Stimulated activated CD8-positive, alpha-beta memory T cell treated with anti-CD3 and anti-CD28 coated beads, Interleukin-7, amount 100 ng/mL, for 48 hours (primary cell): ENCODE measurements around the gene PIK3C2G.

ENCODE experiments used
- DNase-seq, 2 donors: peaks; one replicate each; pipeline ENCODE4 v3.0.0-alpha.2; 2020; ENCODE audit warnings: low read depth in 1 of 2; ENCODE audit errors: extremely low read depth in 1 of 2

The PIK3C2G gene

DNA sequence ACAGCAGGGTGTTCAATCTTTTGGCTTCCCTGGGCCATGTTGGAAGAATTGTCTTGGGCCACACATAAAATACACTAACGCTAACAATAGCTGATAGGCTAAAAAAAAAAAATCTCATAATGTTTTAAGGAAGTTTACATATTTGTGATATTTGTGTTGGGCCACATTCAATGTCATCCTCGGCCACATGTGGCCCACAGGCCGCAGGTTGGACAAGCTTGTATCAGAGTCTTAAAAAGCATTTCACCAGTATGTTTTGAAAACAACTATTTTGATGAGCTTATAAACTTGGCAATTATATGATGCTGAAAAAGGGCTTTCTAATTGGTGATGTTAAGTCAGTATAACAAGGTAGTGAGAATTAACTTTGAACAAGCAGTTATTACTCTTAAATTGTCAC lies 78.9 kb downstream of the PIK3C2G start:
- no peak for DNase-seq

- DNase-seq = no peak
Measured at GRCh38 chr12:18340786-18341185, 79.5 kb downstream of the PIK3C2G start.

DNA sequence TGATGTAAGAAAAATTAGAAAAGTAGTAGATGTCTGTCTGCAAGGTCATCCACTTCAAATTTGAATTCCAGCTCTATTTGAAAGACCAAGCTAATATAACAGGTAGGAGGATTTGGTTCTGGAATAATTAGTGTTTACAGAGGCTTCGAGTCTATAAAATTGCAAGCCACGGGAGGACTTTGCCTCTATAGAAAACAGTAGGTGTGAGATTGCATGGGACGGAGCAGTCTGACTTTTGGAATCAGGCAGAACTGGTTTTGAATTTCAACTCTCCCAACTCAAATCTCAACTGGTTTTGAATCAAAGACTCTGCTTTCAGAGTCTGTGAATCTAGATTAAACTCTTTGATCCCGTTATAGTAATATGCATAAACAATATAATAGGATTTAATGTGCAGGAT lies 82.4 kb downstream of the PIK3C2G start:
- no peak for DNase-seq

DNA sequence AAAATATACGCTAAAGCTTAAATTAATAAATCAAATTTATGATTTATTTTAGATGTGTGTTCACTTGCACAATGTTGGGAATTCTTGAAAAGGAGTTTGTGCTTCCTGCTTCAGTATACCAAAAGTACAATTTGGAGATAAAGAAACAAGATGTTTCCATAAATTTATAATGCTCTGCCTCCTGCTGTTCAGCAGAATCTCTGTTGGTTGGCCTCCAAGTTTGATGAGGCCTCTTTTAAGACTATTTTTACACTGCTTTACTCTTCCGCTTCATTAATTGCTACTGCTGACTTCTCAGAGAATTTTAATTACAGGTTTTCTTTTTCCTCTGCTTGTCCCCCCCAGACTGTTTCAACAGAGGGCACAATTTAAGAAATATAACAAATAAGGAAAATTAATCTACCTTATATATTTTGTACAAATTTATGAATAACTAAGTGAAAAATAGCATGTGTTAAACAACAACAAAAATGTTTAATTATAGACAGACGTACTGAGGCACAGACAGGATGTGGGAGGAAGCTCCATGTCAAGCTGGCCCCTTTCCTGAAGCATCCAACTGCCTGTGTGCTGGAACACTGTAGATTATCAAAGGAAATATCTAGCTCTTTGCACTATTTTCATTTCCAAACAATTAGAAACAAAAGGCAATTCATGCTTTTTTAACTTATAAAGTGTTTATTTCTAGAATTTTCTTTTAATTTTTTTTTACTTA lies 83.9 kb downstream of the PIK3C2G start:
- no peak for DNase-seq

DNA sequence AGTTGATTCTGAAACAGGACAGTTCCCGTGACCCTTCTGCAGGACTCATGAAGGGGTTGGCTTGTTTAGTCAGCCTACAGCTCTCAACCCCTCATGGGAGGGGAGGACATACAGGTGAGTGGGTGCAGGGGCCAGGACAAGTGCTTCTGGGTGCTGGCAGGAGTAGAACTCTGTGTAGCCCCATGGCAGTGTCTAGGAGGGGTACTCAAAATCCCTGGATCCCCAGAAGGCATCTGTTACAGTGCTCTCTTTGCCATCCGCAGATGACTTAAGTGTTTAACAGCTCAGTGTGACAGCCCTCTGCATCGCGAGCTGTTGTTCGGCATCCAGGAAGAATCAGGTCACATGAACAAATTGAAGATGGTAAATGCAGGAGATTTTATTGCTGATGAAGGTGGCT lies 91.0 kb downstream of the PIK3C2G start:
- no peak for DNase-seq

DNA sequence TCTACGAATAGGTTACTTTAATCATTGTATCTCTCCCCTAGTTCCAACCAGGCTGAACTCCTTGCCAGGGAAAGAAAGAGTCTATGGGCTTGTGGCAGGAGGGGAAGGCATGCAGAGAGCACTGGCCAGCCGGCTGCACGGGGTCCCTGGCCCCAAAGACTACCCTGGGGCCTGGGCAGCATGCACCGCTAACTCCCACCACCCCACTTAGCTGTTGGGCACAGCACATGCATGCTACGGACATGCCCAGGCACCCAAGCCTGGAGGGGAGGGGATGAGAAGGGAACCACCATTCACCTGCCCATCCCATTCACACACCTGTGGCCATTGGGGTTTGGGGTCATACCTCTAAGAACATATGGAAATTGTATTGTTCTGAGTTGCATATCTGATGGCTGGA lies 94.1 kb downstream of the PIK3C2G start:
- no peak for DNase-seq

- no peak for DNase-seq
Measured at GRCh38 chr12:18358077-18358476, 96.8 kb downstream of the PIK3C2G start.

DNA sequence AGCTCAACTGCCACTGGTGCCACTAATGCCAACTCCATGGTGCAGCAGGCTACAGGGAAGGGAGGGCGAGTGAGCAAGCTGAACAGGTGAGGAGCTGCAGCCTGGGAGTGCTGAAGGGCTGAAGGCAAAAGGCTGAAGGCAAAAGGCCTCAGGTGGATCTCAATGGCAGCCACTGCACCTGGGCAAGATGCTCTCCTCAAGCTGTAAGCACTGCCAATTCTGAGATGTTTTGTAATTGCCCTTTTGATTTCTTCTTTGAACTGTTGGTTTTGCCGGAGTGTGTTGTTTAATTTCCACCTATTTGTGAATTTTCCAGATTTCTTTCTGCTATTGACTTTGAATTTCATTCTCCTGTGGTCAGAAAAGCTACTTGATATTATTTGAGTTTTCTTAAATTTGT lies 97.6 kb downstream of the PIK3C2G start:
- DNase-seq = no peak

- no peak for DNase-seq
Measured at GRCh38 chr12:18361433-18361832, 100.1 kb downstream of the PIK3C2G start.

DNA sequence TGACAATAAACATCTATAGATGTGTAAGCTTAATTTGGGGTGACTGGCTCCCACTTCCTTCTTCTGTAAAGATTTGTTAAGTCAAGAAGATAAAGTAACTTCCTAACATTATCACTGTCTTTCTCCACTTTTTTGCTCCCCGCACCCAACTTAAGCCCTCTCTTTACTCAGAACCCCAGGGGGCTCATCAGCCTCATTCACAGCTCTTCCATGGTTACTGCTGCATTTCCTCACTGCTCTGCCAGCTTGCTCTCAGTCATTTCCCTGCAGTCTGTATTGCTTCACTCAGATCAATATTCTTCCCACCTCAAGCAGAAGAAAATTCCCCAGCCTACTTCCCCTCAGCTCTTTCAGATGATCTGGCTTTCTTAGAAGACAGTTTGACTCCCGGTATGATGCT lies 102.0 kb downstream of the PIK3C2G start:
- no peak for DNase-seq

GRCh38 chr12:18368594-18368993 lies 107.3 kb downstream of the PIK3C2G start:
- DNase-seq = no peak

GRCh38 chr12:18373181-18373580 lies 111.9 kb downstream of the PIK3C2G start:
- no peak for DNase-seq

GRCh38 chr12:18375131-18375530 lies 113.8 kb downstream of the PIK3C2G start:
- no peak for DNase-seq

- no peak for DNase-seq
Measured at GRCh38 chr12:18375583-18375982, 114.3 kb downstream of the PIK3C2G start.

DNA sequence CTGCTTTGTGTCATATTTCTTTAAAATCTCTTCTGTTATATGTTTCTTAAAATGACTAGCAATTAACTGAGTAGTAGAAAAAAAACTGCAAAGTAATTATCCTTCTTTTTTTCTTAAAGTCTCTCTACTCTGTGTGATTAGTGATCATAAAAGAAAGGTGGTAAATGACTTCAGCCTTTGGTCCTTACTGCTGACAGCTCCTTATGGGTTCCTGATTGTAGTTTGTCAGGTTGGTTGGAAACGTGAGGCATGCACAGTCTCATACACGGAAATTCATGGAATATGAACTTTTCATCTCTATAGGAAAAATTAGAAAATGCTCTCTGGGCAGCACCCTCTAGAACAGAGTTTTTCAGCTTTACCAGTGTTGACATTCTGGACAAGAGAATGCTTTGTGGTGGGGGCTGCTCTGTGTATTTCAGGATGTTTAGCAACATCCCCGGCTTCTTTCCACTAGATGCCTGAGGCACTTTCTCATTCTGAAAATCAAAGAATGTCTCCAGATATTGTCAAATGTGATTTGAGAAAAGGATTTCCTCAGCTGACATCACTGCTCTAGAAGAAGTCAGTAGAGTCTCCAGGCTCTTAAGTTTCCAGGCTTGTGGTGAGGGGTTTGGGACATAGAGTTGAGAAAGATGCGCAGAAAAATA lies 121.0 kb downstream of the PIK3C2G start:
- no peak for DNase-seq

DNA sequence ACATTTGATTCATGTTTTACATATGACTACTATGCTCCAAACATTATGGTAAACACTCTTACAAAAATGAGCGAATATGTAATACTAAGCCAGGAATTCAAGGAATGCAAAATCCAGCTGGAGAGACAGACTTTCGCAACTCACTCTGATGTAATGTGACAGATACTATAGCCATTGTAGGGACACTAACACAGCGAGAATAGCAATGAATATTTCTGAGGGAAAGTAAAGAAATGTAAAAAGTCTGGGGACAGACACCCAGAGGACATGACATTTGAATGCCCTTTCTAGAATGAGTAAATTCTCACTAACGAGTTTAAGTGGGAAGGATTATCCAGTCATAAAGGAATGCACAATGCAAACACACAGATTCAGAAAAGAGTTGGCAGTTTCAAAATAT lies 121.9 kb downstream of the PIK3C2G start:
- DNase-seq = no peak

DNA sequence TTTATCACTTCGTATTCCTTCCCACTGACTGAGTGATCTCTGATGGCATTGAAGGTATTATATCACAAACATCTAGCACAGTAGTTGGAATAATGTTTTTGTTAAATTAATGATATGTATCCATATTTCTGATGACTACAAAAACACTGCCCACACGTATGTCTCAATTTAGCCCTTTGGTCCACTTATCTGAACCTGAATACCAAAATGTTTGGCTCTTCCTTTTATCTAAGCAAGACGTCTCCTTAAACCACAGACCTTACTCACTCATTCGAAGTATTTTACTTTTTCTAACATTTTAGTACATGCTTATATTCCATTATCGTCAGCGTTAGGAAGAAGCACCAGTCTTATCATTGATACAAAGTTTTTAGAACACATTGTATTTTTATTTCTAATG lies 126.4 kb downstream of the PIK3C2G start:
- no peak for DNase-seq

GRCh38 chr12:18389820-18390219 lies 128.5 kb downstream of the PIK3C2G start:
- DNase-seq = no peak

DNA sequence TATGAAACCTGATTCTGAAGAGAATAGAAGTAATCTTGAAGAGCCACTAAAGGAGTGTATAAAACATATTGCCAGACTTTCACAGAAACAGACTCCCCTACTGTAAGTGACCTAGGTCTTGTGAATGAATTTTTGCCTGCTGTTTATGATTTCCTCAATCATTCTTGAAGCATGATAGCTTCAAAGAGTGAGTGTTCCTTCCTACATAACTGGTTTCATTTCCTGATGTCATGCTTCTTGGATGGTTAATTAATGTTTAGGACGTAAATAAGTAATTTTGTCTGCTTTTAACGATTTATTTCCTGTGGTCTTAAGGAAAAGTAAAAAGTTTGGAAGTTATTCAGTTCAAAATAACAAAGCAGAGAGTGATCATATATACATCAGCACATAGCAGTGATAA lies 129.8 kb downstream of the PIK3C2G start:
- no peak for DNase-seq

- no peak for DNase-seq
Measured at GRCh38 chr12:18394742-18395141, 133.4 kb downstream of the PIK3C2G start.

- no peak for DNase-seq
Measured at GRCh38 chr12:18400186-18400585, 138.9 kb downstream of the PIK3C2G start.

DNA sequence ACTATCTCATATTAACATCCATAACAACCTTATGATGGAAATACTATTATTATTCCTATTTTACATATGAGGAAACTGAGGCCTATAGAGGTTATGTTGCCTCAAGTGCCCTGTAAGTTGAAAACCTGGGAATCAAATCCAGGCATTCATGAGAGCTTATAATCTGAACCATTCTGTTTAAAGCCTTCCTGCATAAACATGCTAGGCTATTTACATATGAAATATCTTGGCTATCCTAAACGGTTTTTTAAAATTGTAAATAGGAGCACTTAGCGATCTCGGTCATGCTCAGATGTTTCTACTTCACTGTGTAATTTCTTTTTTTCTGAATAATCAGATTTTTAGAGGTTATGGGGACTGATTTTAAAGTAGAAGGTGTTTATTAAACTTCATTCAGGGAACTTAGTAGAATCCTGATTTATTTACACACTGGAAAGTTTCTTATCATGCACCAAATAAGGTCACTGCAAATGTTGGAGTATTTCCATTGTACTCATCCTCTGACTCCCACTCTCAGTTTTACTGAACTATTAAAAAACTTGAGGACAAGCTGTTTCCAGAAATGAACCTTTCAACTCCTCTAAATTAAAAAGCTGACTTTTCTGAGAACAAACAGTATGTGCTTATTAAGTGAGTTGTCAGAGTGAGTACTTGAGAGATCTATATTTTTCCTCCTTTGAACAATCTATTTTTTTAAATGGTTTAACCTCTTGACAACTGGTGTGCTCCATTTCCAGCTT lies 141.7 kb downstream of the PIK3C2G start:
- no peak for DNase-seq
